ENCODE data around the gene LMBRD2.
"Not testable (repeated sequence)": the region's sequence is repeated elsewhere in the genome, so short reads cannot be mapped to it uniquely, and the experiment has no call there.

The LMBRD2 gene

DNA sequence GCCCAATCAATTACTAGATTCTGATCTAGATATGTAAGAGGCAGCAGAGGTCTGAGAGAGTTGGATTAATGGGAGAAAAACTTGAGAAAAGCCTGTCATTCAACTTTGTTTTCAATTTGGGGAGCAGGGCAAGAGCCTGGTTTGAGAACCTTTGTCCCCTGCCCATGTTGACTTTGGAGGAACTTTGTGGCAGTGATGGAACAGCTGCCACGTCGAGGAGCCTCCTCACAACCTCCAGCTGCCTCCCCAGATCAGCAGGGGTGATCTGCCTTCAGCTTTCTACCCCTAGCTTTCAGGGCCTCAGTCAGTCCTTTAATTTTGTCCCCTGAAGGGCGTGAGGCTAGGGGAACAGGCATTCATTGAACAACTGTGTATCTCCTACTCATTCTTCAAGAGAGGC lies 8.9 kb upstream of the LMBRD2 start:
- DNase-seq = no peak

DNA sequence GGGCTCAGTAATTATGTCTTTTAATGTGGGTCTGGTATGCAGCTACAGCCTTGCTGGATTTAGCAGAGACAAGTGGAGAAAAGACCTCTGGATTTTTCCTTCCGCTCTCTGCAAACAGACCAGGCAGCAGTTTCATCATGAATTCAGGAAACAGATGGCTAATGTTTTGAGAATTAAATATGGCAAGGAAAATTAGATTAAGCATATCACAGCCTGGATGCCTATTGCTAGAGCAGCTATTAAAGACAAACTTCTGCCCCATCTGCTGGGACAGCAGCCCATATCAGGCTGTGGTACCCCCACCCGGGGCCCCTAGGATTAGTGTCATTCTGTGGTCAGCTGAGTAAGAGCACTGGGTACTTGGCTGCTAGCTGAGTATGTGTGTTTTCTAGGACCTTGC lies 6.5 kb upstream of the LMBRD2 start:
- peak; percentile 48 for DNase-seq

DNA sequence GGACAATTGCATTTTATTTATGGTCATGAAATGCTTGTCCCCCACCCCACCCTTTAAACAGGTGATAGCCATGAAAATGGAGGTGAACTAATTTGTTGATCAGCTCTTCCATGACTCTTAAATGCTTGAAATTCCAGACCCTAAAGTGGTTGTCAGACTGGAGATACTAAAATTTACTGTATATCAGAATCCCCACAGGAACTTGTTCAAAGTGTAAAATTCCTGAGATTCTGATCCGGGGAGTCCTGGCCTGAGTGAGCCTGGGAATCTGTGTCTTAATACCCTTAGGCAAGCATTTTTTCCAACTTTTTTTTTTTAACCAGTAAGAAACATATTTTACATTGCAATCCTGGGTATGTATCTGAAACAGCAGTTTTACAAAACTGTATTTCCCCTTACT lies 4.9 kb upstream of the LMBRD2 start:
- peak; percentile 94 for DNase-seq

DNA sequence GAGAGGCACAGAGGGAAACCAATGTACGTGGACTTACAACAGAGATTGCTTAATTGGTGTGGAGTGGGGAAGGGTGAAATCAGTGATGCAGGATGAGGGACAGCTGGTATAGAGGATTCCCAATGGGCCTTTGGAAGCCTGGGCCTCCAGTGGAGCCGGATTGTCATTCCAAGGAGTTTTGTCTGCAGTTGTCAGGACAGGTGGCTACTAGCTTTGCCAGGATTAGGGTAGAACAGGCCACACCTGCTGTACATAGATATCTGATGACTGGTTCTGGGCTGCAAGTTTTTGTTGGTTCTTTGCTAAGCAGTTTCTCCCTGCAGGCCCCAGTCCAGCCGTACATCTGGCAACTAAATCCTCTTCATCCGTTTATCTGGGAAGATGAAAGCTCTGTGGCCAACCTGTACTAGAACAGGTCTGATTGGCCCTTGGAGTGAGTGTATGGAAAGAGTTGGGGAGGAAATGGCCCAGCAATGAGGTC lies 4.5 kb upstream of the LMBRD2 start:
- peak; percentile 73 for DNase-seq

DNA sequence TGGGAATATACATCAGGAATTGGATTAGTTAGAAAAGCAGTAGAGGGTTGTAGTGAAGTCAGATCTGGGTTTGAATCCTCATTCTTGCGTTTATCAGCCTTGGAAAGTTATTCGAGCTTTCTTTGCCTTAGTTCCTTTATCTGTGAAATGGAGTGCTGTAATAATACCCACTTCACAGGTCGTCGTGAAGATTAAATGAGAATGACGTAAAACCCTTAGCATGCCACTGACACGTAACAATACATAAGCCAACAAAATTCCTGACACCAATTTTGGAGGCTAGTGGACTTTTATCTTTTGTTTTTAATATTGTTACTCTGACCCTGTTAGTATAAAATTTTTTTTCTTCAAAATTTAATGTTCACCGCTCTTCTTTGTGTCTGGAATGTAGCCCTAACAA lies 3.6 kb upstream of the LMBRD2 start:
- no peak for DNase-seq

DNA sequence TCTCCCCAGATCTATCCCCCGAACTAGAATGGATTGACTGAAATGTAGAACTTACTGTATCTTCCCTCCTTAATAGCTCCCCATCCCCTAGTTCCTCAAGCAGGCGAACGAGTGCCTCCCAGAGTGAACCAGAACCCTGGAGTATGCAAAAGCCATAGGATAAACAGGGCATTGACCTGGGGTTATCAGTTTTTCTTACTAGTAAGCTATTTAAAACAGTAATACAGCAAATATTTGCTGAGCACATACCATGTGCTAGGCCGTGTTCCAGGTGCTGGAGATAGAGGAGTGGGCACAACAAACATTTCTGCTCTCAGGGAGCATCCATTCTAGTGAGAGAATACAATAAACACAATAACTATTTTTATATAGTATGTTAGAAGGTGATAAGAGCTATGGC lies 2.0 kb upstream of the LMBRD2 start:
- DNase-seq = no peak

DNA sequence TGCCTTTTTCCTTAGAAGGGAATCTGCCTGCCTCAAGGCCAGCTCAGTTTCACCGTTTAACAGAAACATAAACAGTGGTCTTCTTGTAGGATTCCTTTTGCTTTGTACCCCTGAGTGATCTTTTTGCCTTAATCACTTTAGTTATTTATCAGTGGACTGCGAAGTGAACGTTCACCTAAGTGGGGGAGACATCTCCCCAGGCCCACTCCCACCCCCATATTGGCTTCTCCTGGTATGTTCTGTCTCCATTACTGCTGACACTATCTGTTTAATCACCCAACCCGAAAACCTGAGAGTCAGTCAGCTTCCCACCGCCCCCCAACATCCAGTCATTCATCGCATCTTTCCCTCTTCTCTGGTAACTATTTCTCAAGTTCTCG lies 1.6 kb upstream of the LMBRD2 start:
- DNase-seq = no peak

DNA sequence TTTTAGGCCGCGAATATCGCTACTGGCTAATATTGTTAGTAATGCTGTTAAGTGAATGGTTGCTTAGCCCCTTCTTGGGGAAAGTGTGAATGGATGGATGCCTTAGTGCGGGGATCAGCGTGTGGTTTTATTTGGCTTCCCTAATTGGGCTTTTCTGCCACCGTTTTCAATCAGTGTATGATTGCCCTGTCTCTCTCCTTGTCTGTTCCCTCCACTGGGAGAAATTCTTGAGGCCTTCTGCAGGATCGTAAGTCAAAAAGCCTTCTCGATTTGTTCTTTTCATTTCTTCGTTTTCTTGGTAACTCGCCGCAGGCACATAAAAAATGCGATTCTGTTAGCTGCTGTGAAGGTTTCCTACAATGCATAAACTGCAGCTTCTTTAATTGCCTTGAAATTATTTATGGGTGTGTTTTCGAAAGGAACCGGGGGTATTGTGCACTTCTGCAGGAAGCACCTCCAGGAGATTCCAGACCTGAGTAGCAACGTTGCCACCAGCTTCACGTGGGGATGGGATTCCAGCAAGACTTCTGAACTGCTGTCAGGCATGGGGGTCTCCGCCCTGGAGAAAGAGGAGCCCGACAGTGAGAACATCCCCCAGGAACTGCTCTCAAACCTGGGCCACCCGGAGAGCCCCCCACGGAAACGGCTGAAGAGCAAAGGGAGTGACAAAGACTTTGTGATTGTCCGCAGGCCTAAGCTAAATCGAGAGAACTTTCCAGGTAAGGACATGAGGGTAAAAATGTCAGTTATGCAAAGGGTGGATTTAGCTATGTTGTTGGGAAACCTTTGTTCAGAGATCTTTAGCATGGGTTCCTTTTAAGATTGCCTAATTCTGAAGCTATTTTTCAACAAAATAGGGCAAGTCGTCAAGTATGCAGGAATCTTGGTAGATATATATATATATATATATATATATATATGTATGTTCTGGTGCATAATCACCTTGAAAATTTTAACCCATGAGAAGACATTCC lies 924 bp upstream of the LMBRD2 start:
- peak; percentile 31 for DNase-seq

DNA sequence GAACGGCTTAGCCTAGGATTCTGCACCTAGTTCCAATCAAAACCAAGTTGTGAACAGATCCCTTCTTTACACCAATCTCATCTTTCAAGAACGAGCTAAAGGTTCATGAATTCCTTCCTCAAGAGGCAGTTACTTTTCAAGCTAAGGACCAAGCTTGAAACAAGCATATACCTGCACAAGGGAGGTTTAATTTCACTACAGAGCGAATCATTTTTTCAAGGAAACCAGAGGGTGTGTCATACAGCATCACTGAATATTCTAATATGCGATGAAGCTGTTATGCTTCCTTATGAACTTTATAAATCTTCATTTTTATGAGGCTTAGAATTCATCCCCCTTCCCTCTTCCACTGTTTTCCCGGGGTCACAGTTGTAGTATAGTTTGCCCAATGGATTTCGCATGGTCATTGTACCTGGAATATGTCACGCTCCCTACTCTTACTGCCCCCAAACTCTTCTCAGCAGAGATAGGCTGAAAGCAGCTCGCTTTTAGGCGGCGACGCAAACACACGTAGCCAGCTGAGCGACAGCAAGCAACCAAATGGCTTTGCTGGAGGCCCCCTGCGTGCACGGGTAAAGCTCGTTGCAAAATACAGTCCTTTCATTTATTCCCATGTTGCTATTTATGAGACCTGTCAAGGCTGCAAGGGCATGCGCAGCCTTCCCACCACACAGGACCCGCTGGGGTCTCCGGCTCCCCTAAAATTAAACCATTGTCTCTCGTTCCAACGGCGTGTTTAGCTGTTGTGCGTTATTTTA lies 832 bp downstream of the LMBRD2 start:
- DNase-seq = peak; percentile 31

DNA sequence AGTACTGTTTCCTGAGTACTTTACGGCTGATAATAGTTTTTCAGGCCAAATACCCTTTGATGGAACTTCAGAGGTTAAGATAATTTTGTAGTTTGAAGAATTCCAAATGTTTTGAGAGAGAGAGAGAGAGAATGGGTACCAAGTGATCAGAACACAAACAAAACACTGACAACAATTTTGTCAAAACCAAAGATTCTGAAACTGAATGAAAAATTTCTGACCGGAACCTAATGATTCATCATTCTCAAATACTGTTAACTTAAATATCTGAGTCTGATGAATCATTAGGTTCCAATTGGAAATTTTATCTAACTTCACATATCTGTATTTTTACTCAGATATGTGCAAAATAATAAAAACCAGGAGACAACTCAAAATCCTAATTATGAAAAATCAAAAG lies 4.0 kb downstream of the LMBRD2 start:
- no peak for DNase-seq

DNA sequence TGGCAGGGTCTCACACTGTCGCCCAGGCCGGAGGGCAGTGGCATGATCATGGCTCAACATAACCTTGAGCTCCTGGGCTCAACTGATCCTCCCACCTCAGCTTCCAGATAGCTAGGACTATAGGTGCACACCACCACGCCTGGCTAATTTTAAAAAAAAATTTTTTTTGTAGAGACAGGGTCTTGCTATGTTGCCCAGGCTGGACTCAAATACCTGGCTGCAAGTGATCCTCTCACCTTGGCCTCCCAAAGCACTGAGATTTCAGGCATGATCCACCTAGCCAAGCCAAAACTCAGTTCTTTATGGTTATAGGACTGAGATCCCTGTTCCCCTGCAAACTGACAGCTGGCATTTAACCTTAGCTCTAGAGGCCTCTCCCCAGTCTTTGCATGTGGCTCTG lies 5.3 kb downstream of the LMBRD2 start:
- no peak for DNase-seq

DNA sequence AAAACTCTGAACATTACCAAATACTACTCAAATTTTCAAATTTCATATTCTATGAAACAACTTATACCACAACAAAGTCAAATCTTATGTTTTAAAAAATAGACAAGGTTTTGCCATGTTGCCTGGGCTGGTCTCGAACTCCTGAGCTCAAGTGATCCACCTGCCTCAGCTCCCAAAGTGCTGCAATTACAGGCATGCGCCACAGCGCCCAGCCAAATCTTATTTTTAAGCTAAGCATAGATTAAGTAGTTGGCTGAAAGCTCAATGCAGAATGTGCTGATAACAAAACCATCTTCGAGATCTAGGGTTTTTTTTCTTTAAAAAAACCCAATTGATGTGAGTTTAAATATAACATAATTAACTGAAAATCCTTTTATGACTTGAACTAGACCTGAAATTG lies 6.4 kb downstream of the LMBRD2 start:
- no peak for DNase-seq

DNA sequence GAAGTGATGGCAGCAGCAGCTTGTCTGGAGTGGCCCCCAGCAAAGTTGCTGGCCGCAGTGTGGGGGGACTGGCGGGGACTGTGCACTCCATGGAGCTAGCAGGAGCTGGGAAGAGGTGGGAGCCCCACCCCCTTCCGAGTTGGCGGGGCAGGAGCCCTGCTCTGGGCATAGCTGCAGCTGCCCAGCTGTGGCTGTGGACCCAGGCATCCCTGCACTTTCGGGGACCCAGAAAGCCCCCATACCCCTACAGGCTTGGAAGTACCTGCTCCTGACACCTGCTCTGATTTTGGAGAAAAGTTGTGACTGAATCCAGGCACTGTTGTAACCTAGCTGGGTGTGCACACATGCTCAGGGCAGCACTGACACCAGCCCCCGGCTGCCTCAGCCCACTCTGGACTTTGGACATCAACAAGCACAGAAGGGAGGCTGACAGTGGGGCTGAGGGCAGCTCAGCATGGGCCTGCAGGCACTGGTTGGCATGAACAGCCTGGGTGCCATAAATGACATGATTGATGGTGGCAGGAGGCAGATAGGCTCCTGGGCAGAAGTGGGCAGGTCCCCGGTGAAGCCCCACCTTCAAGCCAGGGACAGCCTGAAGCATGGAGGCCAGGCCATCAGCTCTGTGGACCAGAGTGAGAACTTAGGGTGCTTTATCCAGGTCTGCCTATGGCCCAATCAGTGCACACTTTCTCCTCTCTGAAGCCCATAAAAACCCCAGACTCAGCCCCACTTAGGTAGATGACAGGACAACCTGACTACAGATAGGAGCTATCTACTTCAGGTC lies 12.6 kb downstream of the LMBRD2 start:
- no peak for DNase-seq

DNA sequence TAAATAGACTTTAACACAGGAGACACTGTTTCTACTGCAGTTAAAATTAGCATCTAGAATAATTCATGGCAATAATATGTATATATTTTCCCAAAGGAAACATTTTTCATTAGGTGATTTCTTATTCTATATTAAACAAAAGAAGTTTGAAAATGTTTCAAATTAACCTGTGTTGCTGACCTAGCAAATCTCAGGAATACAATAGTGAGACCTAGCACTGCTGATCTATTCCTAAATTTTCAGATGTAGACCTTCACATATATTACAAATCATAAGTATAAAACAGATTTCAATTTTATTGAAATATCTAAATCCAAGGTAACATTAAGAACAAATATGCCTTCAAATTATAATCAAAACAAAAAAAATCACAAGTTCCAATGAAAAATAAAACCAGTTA lies 15.1 kb downstream of the LMBRD2 start:
- no peak for DNase-seq

DNA sequence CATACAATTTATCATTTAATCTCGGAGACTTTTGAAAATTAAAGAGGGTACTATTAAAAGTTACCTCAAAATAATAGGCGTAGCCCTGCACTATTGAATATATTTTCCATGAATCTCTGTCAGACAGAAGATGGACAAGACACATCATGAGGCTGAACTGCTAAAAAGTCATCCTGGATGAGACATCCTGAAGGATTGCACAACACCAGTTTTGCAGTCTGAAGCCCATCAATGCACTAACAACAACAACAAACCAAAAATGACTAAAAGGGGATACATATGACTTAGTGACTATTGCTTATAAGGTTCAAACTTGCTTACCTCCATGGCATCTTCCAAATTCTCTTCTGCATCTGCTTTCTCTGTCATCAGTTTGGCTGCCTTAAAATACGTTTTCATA lies 15.7 kb downstream of the LMBRD2 start:
- DNase-seq = no peak

DNA sequence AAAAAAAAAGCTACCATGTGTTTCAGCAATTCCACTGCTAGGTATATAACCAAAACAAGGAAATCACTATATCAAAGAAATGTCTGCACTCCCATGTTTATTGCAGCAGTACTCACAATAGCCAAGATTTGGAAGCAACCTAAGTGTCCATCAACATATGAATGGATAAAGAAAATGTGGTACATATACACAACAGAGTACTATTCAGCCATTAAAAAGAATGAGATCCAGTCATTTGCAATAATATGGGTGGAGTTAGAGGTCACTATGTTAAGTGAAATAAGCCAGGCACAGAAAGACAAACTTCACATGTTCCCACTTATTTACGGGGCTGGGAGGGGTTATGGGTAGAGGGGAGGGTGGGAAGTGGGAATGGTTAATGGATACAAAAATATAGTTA lies 18.7 kb downstream of the LMBRD2 start:
- DNase-seq = not testable (repeated sequence)

DNA sequence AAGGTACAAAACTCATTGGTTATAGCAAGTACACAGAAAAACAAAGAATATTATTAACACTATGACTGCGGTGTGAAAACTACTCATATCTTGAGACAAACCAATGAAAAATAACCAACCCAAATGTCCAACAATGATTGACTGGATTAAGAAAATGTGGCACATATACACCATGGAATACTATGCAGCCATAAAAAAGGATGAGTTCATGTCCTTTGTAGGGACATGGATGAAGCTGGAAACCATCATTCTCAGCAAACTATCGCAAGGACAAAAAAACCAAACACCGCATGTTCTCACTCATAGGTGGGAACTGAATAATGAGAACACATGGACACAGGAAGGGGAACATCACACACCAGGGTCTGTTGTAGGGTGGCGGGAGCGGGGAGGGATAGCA lies 22.0 kb downstream of the LMBRD2 start:
- not testable (repeated sequence) for DNase-seq

DNA sequence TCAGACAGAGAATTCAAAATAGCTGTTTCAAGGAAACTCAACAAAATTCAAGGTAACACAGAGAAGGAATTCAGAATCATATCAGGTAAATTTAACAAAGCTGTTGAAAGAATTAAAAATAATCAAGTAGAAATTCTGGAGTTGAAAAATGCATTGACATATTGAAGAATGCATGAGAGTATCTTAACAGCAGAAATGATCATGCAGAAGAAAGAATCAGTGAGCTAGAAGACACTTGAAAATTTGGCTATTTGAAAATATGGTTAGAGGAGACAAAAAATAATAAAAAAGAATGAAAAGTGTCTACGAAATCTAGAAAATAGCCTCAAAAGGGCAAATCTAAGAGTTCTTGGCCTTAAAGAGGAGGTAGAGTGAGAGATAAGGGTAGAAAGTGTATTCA lies 22.9 kb downstream of the LMBRD2 start:
- DNase-seq = no peak

DNA sequence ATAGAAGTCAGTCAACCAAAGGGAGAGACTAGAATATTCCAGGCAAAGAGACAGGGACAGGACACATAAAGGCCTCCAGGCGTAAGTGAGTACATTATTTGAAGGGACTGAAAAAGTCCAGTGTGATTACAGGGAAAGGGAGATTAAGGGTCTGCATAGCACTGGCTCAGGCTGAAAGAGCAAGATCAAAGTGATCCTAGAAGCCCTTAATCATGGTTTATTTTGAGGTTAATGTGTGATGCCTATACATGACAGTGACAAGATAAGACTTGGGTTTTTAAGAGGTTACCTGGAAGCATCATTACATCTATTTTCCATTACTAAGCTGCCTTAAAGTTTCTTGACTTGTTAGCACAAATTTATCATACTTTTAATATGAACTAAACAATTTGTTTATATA lies 25.8 kb downstream of the LMBRD2 start:
- no peak for DNase-seq

DNA sequence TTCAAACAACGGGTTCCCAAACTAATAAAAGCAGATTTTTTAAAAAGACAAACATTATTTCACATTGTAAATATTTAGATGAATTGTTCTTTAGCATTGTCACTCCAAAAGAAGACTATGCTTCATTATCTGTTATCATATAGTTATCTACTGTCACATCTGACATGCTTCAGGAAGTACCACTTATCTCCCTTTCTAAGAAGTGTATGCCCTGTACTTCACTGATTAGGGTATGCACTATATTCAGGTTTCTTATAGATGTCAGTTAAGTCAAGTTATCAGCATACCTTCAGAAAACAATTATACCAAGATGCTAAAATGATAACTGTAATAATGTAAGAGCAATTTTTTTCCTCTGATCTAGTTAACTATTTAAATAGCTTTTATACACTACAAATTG lies 40.4 kb downstream of the LMBRD2 start:
- no peak for DNase-seq

DNA sequence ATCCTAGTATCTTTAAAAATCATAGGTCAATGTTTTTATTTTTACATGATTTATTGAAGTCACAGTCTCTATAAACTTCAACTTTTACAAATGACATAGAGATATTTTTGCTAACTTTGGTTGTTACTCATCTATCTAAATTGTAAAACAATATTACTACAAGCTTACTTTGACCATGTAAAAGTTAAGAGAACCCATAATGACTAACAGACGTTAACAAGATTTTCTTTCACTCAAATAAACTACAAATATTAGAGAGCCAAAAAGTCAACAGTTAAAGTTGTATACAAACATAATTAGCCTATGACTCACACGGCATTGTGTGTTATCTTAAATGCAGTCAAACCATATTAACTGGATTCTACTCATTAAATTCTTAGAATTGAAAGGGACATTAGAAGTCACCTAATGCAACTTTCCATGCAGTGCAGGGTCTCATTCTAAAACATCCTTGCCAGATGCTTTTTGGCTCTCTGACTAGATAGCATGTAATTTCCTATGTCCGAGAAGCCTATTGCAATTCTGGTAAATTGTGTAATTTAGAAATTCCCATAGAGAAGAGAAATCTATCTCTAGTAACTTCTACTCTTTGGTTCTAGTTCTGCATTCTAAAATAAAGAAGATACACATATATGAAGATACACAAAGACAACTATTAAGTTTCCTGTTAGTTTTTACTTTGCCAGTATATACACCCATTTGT lies 42.8 kb downstream of the LMBRD2 start:
- no peak for DNase-seq

DNA sequence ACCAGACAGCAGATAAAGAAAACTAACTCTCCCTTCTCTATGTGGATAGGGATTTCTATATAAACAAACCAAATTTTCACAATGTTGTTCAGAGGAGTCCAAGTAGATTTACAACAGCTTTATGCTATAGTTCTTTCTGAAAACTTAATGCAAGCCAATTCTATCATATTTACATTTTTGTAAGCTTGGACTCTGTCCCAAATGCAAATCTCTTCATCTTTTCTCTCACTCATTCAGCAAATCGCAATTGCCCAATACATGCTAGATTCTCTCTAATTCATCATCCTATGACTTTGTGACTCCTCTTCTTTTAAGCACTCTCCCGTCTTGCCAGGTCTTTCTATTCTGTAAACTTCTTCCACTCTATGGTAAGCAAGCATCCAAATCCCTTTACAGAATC lies 45.9 kb downstream of the LMBRD2 start:
- no peak for DNase-seq

DNA sequence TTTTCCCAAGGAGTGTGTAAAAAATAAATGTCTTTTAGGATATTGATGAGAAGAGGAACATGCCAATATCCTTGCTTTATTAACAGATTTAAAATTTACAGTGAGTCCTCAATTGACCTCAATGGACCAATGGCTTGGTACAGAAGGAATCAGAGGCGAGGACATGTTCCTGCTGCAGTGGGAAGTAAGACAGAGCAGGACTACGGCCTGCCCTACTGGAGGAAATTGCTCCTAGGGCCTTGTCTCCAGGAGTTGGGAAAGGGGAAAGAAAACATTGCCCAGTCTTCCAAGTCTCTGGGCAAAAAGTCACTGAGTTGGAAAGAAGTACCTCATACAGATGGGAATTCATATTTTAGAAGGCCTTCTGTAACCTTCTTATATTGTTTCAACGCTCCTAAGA lies 51.9 kb downstream of the LMBRD2 start:
- no peak for DNase-seq

Data from fibroblast of skin of right quadriceps (primary cell).